Activated CD8-positive, alpha-beta T cell treated with anti-CD3 and anti-CD28 coated beads for 36 hours (primary cell): ENCODE data around the gene CDKL1. TPM values are rescaled to one million over a fixed set of nuclear protein-coding genes. Genes with fewer than 3 reads are reported as not detected.

ENCODE experiments used
- ATAC-seq: fragments of 200-7000 bp; cut with Tn5 transposase; one replicate; pipeline ENCODE4 v1.10.0; 2021; ENCODE audit warnings: mild to moderate bottlenecking, moderate library complexity
- CTCF ChIA-PET: fragments of 350-600 bp; sonication (Branson Sonifier 250); formaldehyde crosslinking; loops from one replicate; lab custom pipeline; 2021; ENCODE audit warnings: antibody characterized with exemption; lab: Charles Lee
- POLR2A ChIA-PET: fragments of 350-600 bp; sonication (Branson Sonifier 250); formaldehyde crosslinking; loops from one replicate; lab custom pipeline; 2021; ENCODE audit warnings: antibody characterized with exemption; lab: Charles Lee
- DNase-seq: peaks from one replicate; pipeline ENCODE4 v3.0.0-alpha.2; 2020
- H3K27ac Mint-ChIP-seq: one replicate; pipeline ENCODE4 v1.8.0; 2021; ENCODE audit warnings: mild to moderate bottlenecking, mixed read lengths
- H3K27me3 Mint-ChIP-seq: one replicate; pipeline ENCODE4 v1.8.0; 2021; ENCODE audit warnings: mixed read lengths
- H3K36me3 Mint-ChIP-seq: one replicate; pipeline ENCODE4 v1.8.0; 2021; ENCODE audit warnings: low read depth, mixed read lengths
- H3K4me1 Mint-ChIP-seq: one replicate; pipeline ENCODE4 v1.8.0; 2021; ENCODE audit warnings: low read depth, mixed read lengths
- H3K4me3 Mint-ChIP-seq: one replicate; pipeline ENCODE4 v1.8.0; 2021; ENCODE audit warnings: mild to moderate bottlenecking, moderate library complexity, mixed read lengths
- H3K9me3 Mint-ChIP-seq: one replicate; pipeline ENCODE4 v1.8.0; 2021; ENCODE audit warnings: mixed read lengths
- intact Hi-C: fragments of 100-400 bp; cut with micrococcal nuclease; formaldehyde crosslinking; loops from one replicate; pipeline ENCODE4 v1.10.0; 2022
- total RNA-seq, 2 experiments: library from RNA; stranded (reverse); gene quantifications; one replicate each; pipeline ENCODE4 v1.2.3, GENCODE V29; 2021
- TF ChIP-seq, protein P1 (sequence below): fragments of 200-600 bp; IDR thresholded peaks from one replicate; pipeline ENCODE4 v1.8.0; 2022; ENCODE audit warnings: antibody characterized with exemption, mild to moderate bottlenecking

CDKL1 gene
- total RNA-seq, 2 experiments from 2014 or later: 3.3 to 7.7 TPM

DNA sequence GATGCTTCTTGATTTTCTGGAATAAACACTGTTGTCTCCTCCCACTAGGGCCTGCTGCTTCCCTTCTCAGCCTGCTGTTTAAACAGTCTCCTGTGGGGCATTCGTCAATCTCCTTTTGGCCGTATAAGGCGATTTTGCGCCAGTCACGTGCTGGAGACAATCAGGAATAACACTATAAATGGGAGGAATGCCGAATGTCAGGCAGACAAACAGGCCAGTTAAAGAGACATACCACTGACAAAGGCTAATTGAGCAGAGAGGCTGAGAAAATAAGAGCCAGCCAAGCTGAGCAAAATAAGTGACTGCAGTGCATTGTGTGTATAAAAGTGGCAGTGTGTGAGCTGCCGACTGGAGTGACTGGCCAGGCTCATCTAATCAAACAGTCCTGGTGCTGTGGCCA lies 61.3 kb downstream of the CDKL1 start:
- ChIA-PET POLR2A (interaction anchor here (0.5 to 1.2 kb wide), 4 partner anchors 22 to 103 kb away, joined by 3 to 4 read pairs (median 3); partner anchors contain the start of gene CDKL1), CTCF (interaction anchor here (1.3 to 1.9 kb wide), 3 partner anchors 12 to 17 kb away, joined by 3 to 6 read pairs (median 6); no protein-coding TSS in a partner anchor)
- no peak for DNase-seq
- Mint-ChIP-seq H3K36me3 (peaks cover 1% of the 10 kb centered on the region), H3K4me1 (peaks cover 15% of the 10 kb centered on the region), H3K27ac (no peak overlapping the region), H3K27me3 (no peaks in the 10 kb centered on the region), H3K4me3 (no peak overlapping the region), H3K9me3 (no peaks in the 10 kb centered on the region)
- TF ChIP-seq, protein P1, sequence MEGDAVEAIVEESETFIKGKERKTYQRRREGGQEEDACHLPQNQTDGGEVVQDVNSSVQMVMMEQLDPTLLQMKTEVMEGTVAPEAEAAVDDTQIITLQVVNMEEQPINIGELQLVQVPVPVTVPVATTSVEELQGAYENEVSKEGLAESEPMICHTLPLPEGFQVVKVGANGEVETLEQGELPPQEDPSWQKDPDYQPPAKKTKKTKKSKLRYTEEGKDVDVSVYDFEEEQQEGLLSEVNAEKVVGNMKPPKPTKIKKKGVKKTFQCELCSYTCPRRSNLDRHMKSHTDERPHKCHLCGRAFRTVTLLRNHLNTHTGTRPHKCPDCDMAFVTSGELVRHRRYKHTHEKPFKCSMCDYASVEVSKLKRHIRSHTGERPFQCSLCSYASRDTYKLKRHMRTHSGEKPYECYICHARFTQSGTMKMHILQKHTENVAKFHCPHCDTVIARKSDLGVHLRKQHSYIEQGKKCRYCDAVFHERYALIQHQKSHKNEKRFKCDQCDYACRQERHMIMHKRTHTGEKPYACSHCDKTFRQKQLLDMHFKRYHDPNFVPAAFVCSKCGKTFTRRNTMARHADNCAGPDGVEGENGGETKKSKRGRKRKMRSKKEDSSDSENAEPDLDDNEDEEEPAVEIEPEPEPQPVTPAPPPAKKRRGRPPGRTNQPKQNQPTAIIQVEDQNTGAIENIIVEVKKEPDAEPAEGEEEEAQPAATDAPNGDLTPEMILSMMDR: no peak
- intact Hi-C loops: no loop called here
- ATAC-seq: no peak

DNA sequence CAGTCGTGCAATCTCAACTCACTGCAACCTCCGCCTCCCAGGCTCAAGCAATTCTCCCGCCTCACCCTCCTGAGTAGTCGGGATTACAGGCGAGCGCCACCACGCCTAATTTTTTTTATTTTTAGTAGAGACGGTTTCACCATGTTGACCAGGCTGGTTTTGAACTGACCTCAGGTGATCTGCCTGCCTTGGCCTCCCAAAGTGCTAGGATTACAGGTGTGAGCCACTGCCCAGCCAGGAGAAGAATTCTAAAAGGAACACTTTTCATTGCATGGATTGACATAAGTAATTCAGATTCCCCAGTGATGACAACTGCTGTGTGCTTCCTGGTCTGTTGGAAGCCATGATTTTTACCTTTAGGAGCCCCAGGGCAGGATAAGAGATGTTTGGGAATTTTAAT lies 62.5 kb downstream of the CDKL1 start:
- H3K4me3 Mint-ChIP-seq: no peak overlapping the region
- CTCF ChIA-PET: interaction anchor here (0.7 kb wide), 1 partner anchor 116 kb away, joined by 3 read pairs; no protein-coding TSS in a partner anchor
- no peak overlapping the region for H3K27ac Mint-ChIP-seq
- ATAC-seq (no peak), DNase-seq (no peak)
- H3K27me3 Mint-ChIP-seq: no peaks in the 10 kb centered on the region
- TF ChIP-seq, protein P1: no peak
- H3K4me1 Mint-ChIP-seq: peaks cover 15% of the 10 kb centered on the region
- POLR2A ChIA-PET: no interaction called here
- H3K9me3 Mint-ChIP-seq: no peaks in the 10 kb centered on the region
- intact Hi-C loops: no loop called here
- peaks cover 1% of the 10 kb centered on the region for H3K36me3 Mint-ChIP-seq

DNA sequence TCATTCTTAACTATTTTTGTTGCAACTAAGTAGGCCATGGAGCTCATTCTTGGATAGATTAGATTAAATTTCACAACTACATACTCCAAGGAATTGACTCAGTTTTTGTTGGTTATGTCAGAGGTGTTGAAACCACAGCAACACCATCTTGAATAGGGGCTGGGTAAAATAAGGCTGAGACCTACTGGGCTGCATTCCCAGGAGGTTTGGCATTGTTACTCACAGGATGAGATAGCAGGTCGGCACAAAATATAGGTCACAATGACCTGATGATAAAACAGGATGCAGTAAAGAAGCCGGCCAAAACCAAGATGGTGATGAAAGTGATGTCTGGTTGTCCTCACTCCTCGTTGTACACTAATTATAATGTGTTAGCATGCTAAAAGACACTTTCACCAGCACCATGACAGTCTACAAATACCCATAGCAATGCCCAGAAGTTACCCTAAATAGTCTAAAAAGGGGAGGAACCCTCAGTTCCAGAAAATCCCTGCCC lies 63.6 kb downstream of the CDKL1 start:
- peaks cover 1% of the 10 kb centered on the region for H3K36me3 Mint-ChIP-seq
- intact Hi-C loops: no loop called here
- no peak overlapping the region for H3K4me3 Mint-ChIP-seq
- H3K27ac Mint-ChIP-seq: no peak overlapping the region
- H3K9me3 Mint-ChIP-seq: no peaks in the 10 kb centered on the region
- peaks cover 15% of the 10 kb centered on the region for H3K4me1 Mint-ChIP-seq
- no peak for DNase-seq
- ChIA-PET CTCF (interaction anchor here (0.7 to 2.4 kb wide), 3 partner anchors 12 to 210 kb away, joined by 3 to 15 read pairs (median 3); no protein-coding TSS in a partner anchor), POLR2A (no interaction called here)
- no peak for ATAC-seq
- TF ChIP-seq, protein P1: no peak
- no peaks in the 10 kb centered on the region for H3K27me3 Mint-ChIP-seq

DNA sequence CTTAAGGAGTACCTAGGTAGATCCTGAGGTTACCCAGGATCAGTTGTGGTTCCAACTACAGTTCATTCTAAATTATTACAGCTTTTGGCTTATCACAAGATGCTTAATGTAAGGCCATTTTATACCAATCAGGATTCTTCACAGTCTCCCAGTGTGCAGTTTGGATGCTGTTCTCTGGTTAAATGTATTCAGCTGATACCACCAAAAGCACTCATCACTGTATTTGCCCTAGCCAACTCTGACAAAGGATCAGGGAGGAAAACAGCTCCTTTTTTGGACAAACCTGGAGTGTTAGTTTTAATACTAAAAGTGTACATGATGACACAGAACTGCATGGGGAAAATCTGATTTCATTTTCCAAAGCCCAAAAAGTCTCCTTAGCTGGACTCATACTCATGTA lies 65.1 kb downstream of the CDKL1 start:
- Mint-ChIP-seq H3K4me3 (no peak overlapping the region), H3K27ac (no peak overlapping the region), H3K4me1 (peaks cover 14% of the 10 kb centered on the region), H3K36me3 (peaks cover 1% of the 10 kb centered on the region), H3K27me3 (no peaks in the 10 kb centered on the region), H3K9me3 (no peaks in the 10 kb centered on the region)
- TF ChIP-seq, protein P1: no peak
- intact Hi-C loops: no loop called here
- ChIA-PET POLR2A (no interaction called here), CTCF (interaction anchor here (2.4 kb wide), 1 partner anchor 10 kb away, joined by 15 read pairs; no protein-coding TSS in a partner anchor)
- no peak for DNase-seq
- no peak for ATAC-seq

DNA sequence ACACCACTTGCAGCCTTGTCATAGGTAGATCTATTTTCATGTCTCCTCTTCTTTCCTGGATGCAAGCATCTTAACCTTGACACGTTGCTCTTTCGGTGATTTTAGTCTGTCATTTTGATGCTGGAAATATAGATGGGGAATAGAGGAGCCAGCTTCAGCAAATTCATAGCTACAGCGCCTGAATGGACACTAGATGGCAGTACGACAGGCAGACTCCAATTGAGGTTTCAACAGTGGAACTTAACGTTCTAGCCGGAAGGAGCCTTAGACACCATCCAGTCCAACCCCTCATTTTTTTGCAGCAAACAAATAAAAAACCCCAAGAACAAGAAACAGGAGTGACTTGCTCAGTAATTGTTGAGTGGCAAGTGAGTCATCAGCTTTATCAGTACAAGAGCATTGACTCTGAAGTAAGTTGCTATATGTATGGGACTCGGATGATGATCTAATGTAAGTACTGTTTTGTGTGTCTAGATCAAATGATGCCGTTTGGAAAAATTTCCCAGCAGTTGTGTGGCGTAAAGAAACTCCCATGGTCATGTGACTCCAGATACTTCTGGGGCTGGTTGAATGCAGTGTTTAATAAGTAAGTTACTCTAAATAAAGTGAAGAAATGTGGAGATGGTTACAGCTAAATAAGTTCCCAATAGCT lies 75.5 kb downstream of the CDKL1 start:
- Mint-ChIP-seq H3K4me1 (peaks cover 29% of the 10 kb centered on the region), H3K9me3 (no peaks in the 10 kb centered on the region), H3K27me3 (no peaks in the 10 kb centered on the region), H3K36me3 (peaks cover 17% of the 10 kb centered on the region), H3K27ac (no peak overlapping the region), H3K4me3 (no peak overlapping the region)
- peak; percentile 98 for ATAC-seq
- CTCF ChIA-PET: interaction anchor here (0.6 to 3.6 kb wide), 41 partner anchors 9 to 539 kb away, joined by 3 to 35 read pairs (median 3); partner anchors contain the start of genes CDKL1, DMAC2L, L2HGDH and MAP4K5
- peak; percentile 78 for DNase-seq
- TF ChIP-seq, protein P1: peak; percentile 75
- POLR2A ChIA-PET: interaction anchor here (0.6 to 1.8 kb wide), 8 partner anchors 9 to 462 kb away, joined by 3 to 18 read pairs (median 4); partner anchors contain the start of genes DMAC2L, L2HGDH and SOS2
- intact Hi-C loops: loop anchor here (2.0 kb wide), 1 partner anchor 210 kb away; no protein-coding TSS in a partner anchor
